BJ (cell line): Measurements from ENCODE around the gene CPVL. TPM values are rescaled to one million over a fixed set of nuclear protein-coding genes. Genes with fewer than 3 reads are reported as not detected.
A peak's percentile ranks its signal among the peaks of the same experiment; 100 is the strongest.

Experiments
- CTCF ChIA-PET: fragments of 350-600 bp; formaldehyde crosslinking; extraction: SDS; loops from one replicate; lab custom pipeline; 2021; ENCODE audit warnings: antibody characterized with exemption, inconsistent platforms; lab: Yijun Ruan, JAX
- POLR2A ChIA-PET: fragments of 300-600 bp; sonication (Branson Sonifier 250); formaldehyde crosslinking; extraction: SDS; loops from one replicate; lab custom pipeline; 2021; ENCODE audit warnings: antibody characterized with exemption; lab: Charles Lee
- DNase-seq: peaks from one replicate; pipeline ENCODE4 v3.0.0-alpha.2; 2011; ENCODE audit warnings: low read depth
- H3K27me3 ChIP-seq: 2 replicates; pipeline ENCODE4 v1.6.0; 2011; ENCODE audit warnings: low read length; ENCODE audit not compliant: control insufficient read depth, insufficient read depth
- H3K36me3 ChIP-seq: 2 replicates; pipeline ENCODE4 v1.5.1; 2011; ENCODE audit warnings: low read length; ENCODE audit not compliant: control insufficient read depth, insufficient read depth
- H3K4me3 ChIP-seq: 2 replicates; pipeline ENCODE4 v1.5.1; 2011; ENCODE audit warnings: low read depth, mild to moderate bottlenecking, control low read depth, low read length
- CTCF ChIP-seq: IDR thresholded peaks from 2 replicates; pipeline ENCODE4 v1.5.1; 2011; ENCODE audit warnings: low read depth, mild to moderate bottlenecking, control low read depth, inconsistent platforms, low read length, moderate library complexity; ENCODE audit not compliant: insufficient read depth
- polyA plus RNA-seq: library from polyadenylated mRNA; depleted of rRNA; stranded (reverse); fragments of >200 nt; gene quantifications from 2 replicates; pipeline ENCODE4 v1.2.3, GENCODE V29; 2011

The CPVL gene
- polyA plus RNA-seq, 1 experiment = not detected

GRCh38 chr7:28986028-28986764 lies 160.1 kb downstream of the CPVL start:
- H3K27me3 ChIP-seq = no peaks in the 10 kb centered on the region
- ChIA-PET CTCF (interaction anchor here (0.9 to 1.1 kb wide), 2 partner anchors 28 to 33 kb away, joined by 3 read pairs; partner anchors contain the start of gene TRIL), POLR2A (no interaction called here)
- no peak for DNase-seq
- no peaks in the 10 kb centered on the region for H3K36me3 ChIP-seq
- no peak for TF ChIP-seq CTCF
- H3K4me3 ChIP-seq = no peak overlapping the region

- Histone ChIP-seq H3K36me3 (no peaks in the 10 kb centered on the region), H3K4me3 (no peak overlapping the region), H3K27me3 (no peaks in the 10 kb centered on the region)
- POLR2A ChIA-PET = no interaction called here
- CTCF ChIA-PET = interaction anchor here (7.0 kb wide), 1 partner anchor 27 kb away, joined by 38 read pairs; the partner anchor contains the start of gene TRIL
- DNase-seq = peak; percentile 74
- no peak for TF ChIP-seq CTCF
These were observed 161.7 kb downstream of the CPVL start for GRCh38 chr7:28984631-28985030.

- POLR2A ChIA-PET = no interaction called here
- H3K36me3 ChIP-seq = no peaks in the 10 kb centered on the region
- DNase-seq = no peak
- CTCF ChIA-PET = interaction anchor here (7.0 kb wide), 1 partner anchor 27 kb away, joined by 38 read pairs; the partner anchor contains the start of gene TRIL
- TF ChIP-seq CTCF = no peak
- no peaks in the 10 kb centered on the region for H3K27me3 ChIP-seq
- no peak overlapping the region for H3K4me3 ChIP-seq
These were observed 162.1 kb downstream of the CPVL start for GRCh38 chr7:28984217-28984616.

DNA sequence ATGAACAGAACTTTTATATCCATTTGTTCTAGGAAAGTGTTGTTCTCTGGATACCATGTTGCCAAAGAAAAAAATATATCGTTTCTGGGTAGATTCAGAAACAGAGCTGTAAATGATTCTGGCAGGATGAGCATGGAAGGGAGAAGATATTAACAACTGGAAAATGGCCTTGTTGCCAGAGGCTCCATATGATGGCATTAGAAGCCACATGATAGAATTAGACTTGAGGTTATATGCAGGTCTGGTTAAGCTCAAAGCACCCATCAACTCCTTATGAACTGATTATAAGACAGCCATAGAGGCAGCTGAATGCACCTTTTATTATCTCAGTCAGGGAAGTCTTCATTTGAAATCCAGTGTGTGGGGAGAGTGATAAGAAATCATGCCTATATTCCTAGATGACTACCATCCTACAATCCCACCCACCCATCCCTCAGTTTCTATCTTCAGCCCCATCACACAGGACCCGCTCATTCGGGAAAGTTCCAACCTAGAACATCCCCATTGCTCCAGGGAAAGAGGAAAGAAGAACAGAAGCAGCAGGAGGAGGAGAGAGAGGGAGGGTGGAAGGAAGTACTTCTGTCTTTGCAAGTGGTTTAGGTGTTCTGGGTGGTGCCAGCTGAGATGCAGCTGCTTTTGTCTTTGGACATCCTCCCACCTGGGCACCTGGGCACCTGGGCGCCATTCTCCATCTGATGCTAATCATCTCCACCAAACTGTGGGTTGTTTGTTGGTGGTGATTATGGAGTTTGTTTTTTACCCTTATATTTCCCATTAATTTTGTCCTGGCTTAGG lies 162.7 kb downstream of the CPVL start:
- Histone ChIP-seq H3K4me3 (no peak overlapping the region), H3K36me3 (no peaks in the 10 kb centered on the region), H3K27me3 (no peaks in the 10 kb centered on the region)
- ChIA-PET CTCF (interaction anchor here (0.9 to 7.0 kb wide), 4 partner anchors 23 to 425 kb away, joined by 3 to 38 read pairs (median 3); partner anchors contain the start of gene TRIL), POLR2A (no interaction called here)
- DNase-seq = no peak
- TF ChIP-seq CTCF = no peak

DNA sequence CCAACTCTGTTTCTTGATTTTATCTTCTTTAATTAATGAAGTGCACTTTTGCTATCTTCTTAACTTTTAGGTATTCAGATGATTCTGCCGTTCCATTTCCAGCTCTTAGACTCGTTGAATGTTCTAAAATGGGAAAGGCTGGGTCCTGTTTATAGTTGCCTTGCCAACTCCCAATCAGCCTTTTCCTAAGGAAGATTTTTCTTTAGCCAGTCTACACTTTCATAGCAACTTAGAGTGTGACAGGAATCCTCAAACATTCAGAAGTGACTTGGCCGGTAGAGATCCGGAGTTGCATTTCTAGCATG lies 165.2 kb downstream of the CPVL start:
- Histone ChIP-seq H3K4me3 (no peak overlapping the region), H3K27me3 (no peaks in the 10 kb centered on the region), H3K36me3 (no peaks in the 10 kb centered on the region)
- no peak for TF ChIP-seq CTCF
- POLR2A ChIA-PET = interaction anchor here (0.6 kb wide), 1 partner anchor 111 kb away, joined by 3 read pairs; no protein-coding TSS in a partner anchor
- CTCF ChIA-PET = interaction anchor here (1.2 to 7.0 kb wide), 6 partner anchors 23 to 125 kb away, joined by 3 to 38 read pairs (median 5); partner anchors contain the start of gene TRIL
- DNase-seq = no peak
